ENCODE results near the gene GALNT4. TPM values are rescaled to one million over a fixed set of nuclear protein-coding genes. Genes with fewer than 3 reads are reported as not detected.

Gene GALNT4
- 10 to 100 TPM in 1 of 2 donors, 1 to 10 TPM in 1; 9.6 to 16.0 TPM for total RNA-seq
- 1 to 10 TPM; 3.0 to 4.3 TPM for polyA plus RNA-seq
- long read RNA-seq, donor 1, full-length matches to known transcripts = 15 of 15 reads
- long read RNA-seq, donor 1, partial matches to known transcripts = 0 of 15 reads
- long read RNA-seq, donor 1, other reads (novel, unspliced or antisense) = 0 of 15 reads
- long read RNA-seq, donor 2, full-length matches to known transcripts = 3 of 3 reads
- long read RNA-seq, donor 2, partial matches to known transcripts = 0 of 3 reads
- long read RNA-seq, donor 2, other reads (novel, unspliced or antisense) = 0 of 3 reads
- long read RNA-seq, donor 3, full-length matches to known transcripts = 4 of 4 reads
- long read RNA-seq, donor 3, partial matches to known transcripts = 0 of 4 reads
- long read RNA-seq, donor 3, other reads (novel, unspliced or antisense) = 0 of 4 reads
- long read RNA-seq, donor 4, full-length matches to known transcripts = 8 of 8 reads
- long read RNA-seq, donor 4, partial matches to known transcripts = 0 of 8 reads
- long read RNA-seq, donor 4, other reads (novel, unspliced or antisense) = 0 of 8 reads
- long read RNA-seq, donor 5, full-length matches to known transcripts = 17 of 17 reads
- long read RNA-seq, donor 5, partial matches to known transcripts = 0 of 17 reads
- long read RNA-seq, donor 5, other reads (novel, unspliced or antisense) = 0 of 17 reads

DNA sequence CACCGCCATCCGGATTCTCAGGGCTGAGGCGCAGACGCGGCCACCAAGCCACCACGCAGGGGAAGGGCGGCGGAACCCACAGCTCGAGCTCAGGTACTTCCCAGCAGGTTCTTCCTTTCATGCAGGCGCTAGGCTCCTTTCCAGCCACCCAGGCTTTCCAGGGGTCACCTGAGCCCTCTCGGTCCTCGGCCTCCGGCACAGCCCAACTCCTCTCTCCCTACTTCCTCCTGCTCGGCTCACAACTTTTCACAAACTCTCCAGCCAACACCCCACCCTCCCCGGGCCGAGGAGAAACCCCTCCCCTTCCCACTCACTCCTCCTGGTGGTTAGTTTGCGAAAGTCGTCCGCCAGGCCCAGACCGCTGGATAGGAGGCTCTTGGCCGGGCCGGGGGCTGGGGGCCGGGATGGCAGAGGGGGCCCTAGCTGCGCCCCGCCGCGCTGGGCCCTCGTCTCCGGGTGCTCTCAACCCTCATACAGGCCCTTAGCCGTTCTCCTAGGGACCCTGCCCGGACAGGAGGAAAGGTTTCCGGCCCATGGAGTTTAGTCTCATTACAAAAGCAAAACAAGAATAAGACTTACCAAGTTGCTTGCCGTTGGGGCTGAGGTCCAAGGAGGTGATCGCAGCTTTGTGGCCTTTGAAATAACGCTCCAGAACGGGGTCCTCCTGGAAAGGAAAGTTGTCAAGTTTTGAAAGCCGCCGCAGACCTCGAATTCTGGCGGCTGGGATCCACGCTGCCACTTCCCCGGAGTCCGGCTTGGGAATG is at the start of gene GALNT4:
TSS of gene GALNT4 (minus strand) at position 256 of the 764 bp plus-strand sequence. CDS start at position 9, 247 bp downstream.
- TF ChIP-seq, protein P1, sequence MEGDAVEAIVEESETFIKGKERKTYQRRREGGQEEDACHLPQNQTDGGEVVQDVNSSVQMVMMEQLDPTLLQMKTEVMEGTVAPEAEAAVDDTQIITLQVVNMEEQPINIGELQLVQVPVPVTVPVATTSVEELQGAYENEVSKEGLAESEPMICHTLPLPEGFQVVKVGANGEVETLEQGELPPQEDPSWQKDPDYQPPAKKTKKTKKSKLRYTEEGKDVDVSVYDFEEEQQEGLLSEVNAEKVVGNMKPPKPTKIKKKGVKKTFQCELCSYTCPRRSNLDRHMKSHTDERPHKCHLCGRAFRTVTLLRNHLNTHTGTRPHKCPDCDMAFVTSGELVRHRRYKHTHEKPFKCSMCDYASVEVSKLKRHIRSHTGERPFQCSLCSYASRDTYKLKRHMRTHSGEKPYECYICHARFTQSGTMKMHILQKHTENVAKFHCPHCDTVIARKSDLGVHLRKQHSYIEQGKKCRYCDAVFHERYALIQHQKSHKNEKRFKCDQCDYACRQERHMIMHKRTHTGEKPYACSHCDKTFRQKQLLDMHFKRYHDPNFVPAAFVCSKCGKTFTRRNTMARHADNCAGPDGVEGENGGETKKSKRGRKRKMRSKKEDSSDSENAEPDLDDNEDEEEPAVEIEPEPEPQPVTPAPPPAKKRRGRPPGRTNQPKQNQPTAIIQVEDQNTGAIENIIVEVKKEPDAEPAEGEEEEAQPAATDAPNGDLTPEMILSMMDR (IDR thresholded peaks at IDR 0.05; ENCODE audit: control extremely low read depth, extremely low read depth) = peak; percentile 30
- Histone ChIP-seq H3K36me3 (ENCODE audit: control insufficient read depth in 4 of 4, insufficient read depth in 4 of 4, low read length in 4 of 4) (peaks cover 0 to 6% (median 2%) of the 10 kb centered on the region in 4 donors), H3K27me3 (ENCODE audit: control insufficient read depth in 3 of 3, insufficient read depth in 3 of 3, low read length in 2 of 3) (no peaks in the 10 kb centered on the region), H3K9me3 (ENCODE audit: control insufficient read depth in 4 of 4, insufficient read depth in 3 of 4, low read length in 3 of 4) (no peaks in the 10 kb centered on the region), H3K4me3 (peak within 1 kb of the TSS; percentile 83), H3K27ac (ENCODE audit: low read depth in 1 of 2, low read length in 1 of 2) (peak within 1 kb of the TSS; percentile 90 to 99), H3K4me1 (ENCODE audit: control insufficient read depth in 5 of 5, insufficient read depth in 5 of 5, low read length in 5 of 5) (peaks cover 0 to 31% (median 18%) of the 10 kb centered on the region in 5 donors), H3K9ac (ENCODE audit: insufficient read depth in 1 of 2, low read length in 2 of 2) (peak within 1 kb of the TSS; percentile 70 to 94)
- WGBS, 2 donors = 0 to 1% methylated on average over 43 of the region's 43 CpGs
- ATAC-seq (ENCODE audit: insufficient read depth, low FRiP score) = peak; percentile 92
- peak; percentile 93 to 96 (median 95) for DNase-seq

DNA sequence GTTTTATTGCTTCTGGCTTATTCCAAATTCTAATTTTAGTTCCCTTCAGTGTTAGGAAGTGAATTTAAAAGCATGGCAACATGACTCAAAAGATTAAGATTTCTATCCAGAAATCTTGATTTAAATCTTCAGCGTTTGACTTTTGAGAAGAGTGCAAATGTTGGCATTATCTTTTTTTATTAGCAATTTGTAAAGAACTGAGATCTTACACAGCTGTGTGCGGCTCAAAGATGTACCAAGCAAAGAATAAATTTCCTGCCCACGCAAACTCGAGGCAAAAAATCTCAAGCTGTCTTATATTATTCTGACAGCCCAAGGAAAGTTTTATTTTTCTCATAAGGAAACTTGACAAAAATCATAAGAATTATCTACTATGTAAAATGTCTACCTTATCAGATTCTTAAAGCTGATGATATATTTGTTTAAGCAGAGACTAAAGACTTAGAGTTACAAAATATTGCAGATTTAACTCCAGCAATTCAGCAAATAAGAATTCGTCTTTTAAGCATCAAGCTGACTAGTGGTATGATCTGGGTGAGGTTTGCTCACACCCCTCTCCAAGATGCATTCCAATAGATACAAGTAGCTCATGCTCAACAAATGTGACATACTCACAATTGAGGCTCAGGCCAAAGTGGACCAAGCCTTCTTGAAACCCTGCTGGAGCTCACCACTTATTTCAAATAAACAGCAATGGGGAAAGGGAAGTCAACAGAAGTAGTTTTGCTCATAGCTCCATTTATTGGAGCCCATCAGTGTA is 48.6 kb upstream of the GALNT4 start:
- Histone ChIP-seq H3K4me1 (ENCODE audit: control insufficient read depth in 5 of 5, insufficient read depth in 5 of 5, low read length in 5 of 5) (peaks cover 0 to 22% (median 8%) of the 10 kb centered on the region in 5 donors), H3K27ac (ENCODE audit: low read depth in 1 of 2, low read length in 1 of 2) (no peak overlapping the region), H3K36me3 (ENCODE audit: control insufficient read depth in 4 of 4, insufficient read depth in 4 of 4, low read length in 4 of 4) (no peaks in the 10 kb centered on the region), H3K4me3 (no peak overlapping the region), H3K9me3 (ENCODE audit: control insufficient read depth in 4 of 4, insufficient read depth in 3 of 4, low read length in 3 of 4) (no peaks in the 10 kb centered on the region), H3K9ac (ENCODE audit: insufficient read depth in 1 of 2, low read length in 2 of 2) (no peak overlapping the region), H3K27me3 (ENCODE audit: control insufficient read depth in 3 of 3, insufficient read depth in 3 of 3, low read length in 2 of 3) (no peaks in the 10 kb centered on the region)
- no peak for DNase-seq
- TF ChIP-seq, protein P1 (IDR thresholded peaks at IDR 0.05; ENCODE audit: control extremely low read depth, extremely low read depth) = no peak
- 81 to 90% methylated on average over 5 of the region's 5 CpGs for WGBS, 2 donors
- ATAC-seq (ENCODE audit: insufficient read depth, low FRiP score) = no peak

DNA sequence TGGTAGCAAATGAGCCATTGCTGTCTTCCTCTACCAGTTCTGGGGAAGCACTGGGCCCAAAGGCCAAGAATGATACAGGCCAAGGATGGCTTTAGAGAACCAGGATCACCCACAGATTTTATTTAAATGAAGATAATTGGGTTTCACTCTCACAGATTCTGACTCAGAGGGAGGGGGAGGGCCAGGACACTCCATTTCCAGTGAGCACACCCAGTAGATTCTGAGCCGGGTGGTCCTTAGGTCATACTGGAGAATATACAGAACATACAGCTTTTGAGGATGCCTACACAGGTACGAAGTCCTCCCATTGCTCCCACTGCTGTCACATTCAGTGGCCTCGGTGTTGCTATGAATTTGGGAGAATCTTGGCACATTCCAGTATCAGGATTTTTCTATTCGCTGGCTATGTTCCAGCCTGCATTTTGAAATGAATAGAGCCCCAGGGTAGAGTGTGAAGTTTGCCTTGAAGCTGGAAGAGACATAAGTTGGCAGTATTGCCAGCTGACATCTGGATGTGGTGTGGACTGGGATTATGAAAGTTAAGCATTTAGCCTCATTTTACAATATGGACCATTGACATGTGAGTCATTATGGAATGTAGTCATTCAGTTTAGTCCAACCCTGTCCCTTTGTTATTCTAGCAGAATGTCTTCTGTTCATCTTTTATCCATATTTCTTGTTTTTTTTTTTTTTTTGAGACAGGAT is 47.0 kb upstream of the GALNT4 start:
- no peak overlapping the region for H3K9ac ChIP-seq (ENCODE audit: insufficient read depth in 1 of 2, low read length in 2 of 2)
- DNase-seq = peak in 2 of 3 donors; percentile 34 to 35

More for the DNA sequence above, 47.0 kb upstream of the GALNT4 start:
- no peak overlapping the region for H3K4me3 ChIP-seq
- H3K27me3 ChIP-seq (ENCODE audit: control insufficient read depth in 3 of 3, insufficient read depth in 3 of 3, low read length in 2 of 3) = no peaks in the 10 kb centered on the region
- TF ChIP-seq, protein P1 (IDR thresholded peaks at IDR 0.05; ENCODE audit: control extremely low read depth, extremely low read depth) = no peak
- WGBS, 2 donors = 94 to 96% methylated on average over 4 of the region's 4 CpGs
- H3K4me1 ChIP-seq (ENCODE audit: control insufficient read depth in 5 of 5, insufficient read depth in 5 of 5, low read length in 5 of 5) = peaks cover 0 to 22% (median 8%) of the 10 kb centered on the region in 5 donors
- no peak for ATAC-seq (ENCODE audit: insufficient read depth, low FRiP score)
- no peaks in the 10 kb centered on the region for H3K36me3 ChIP-seq (ENCODE audit: control insufficient read depth in 4 of 4, insufficient read depth in 4 of 4, low read length in 4 of 4)
- H3K9me3 ChIP-seq (ENCODE audit: control insufficient read depth in 4 of 4, insufficient read depth in 3 of 4, low read length in 3 of 4) = no peaks in the 10 kb centered on the region
- no peak overlapping the region for H3K27ac ChIP-seq (ENCODE audit: low read depth in 1 of 2, low read length in 1 of 2)

Measured in lung (tissue), 16 donors.